Left ventricle myocardium inferior (tissue), 1 donor: ENCODE data around the gene IGF2R. TPM values are rescaled to one million over a fixed set of nuclear protein-coding genes. Genes with fewer than 3 reads are reported as not detected.

ENCODE experiments used
- DNase-seq: peaks from one replicate; pipeline ENCODE4 v3.0.0-alpha.2; 2020
- H3K27ac ChIP-seq: fragments of 200-600 bp; replicated peaks from 2 replicates; pipeline ENCODE4 v1.8.0; 2021
- H3K27me3 ChIP-seq: fragments of 200-600 bp; 2 replicates; pipeline ENCODE4 v1.8.0; 2021; ENCODE audit warnings: low read depth
- H3K36me3 ChIP-seq: fragments of 200-600 bp; 2 replicates; pipeline ENCODE4 v1.8.0; 2021
- H3K4me1 ChIP-seq: fragments of 200-600 bp; 2 replicates; pipeline ENCODE4 v1.8.0; 2021
- H3K4me3 ChIP-seq: fragments of 200-600 bp; 2 replicates; pipeline ENCODE4 v1.8.0; 2021; ENCODE audit warnings: mild to moderate bottlenecking, moderate library complexity
- H3K9me3 ChIP-seq: fragments of 200-600 bp; replicated peaks from 2 replicates; pipeline ENCODE4 v1.8.0; 2021
- CTCF ChIP-seq: fragments of 200-600 bp; IDR thresholded peaks from 2 replicates; pipeline ENCODE4 v1.8.0; 2021; ENCODE audit warnings: antibody characterized with exemption, mild to moderate bottlenecking, borderline replicate concordance
- intact Hi-C: fragments of 100-400 bp; cut with micrococcal nuclease; formaldehyde crosslinking; loops from one replicate; pipeline ENCODE4 v1.11.0; 2022
- total RNA-seq: library from RNA; stranded (reverse); fragmentation: NEBNext Ultra II Directional; extraction: Animal tissue kit (Norgen Biotek cat#: 25700); gene quantifications from one replicate; pipeline ENCODE4 v1.2.1, GENCODE V29; 2021
- donor health status: DM: no; HTN: yes; CAD: no; lungs with severe emphysema.

The IGF2R gene
- total RNA-seq, 1 donor from 2014 or later, result 66.8 TPM

GRCh38 chr6:160031442-160031841 lies 62.6 kb downstream of the IGF2R start:
- DNase-seq, result no peak
- Histone ChIP-seq H3K4me1 (peaks cover 43% of the 10 kb centered on the region), H3K4me3 (no peak overlapping the region), H3K9me3 (no peaks in the 10 kb centered on the region), H3K27ac (peak overlapping the region; percentile 81), H3K36me3 (peaks cover 68% of the 10 kb centered on the region), H3K27me3 (no peaks in the 10 kb centered on the region)
- intact Hi-C loops, result loop anchor here (10.0 kb wide), 1 partner anchor 47 kb away; no protein-coding TSS in a partner anchor
- TF ChIP-seq CTCF, result no peak

GRCh38 chr6:160031871-160032270 lies 63.0 kb downstream of the IGF2R start:
- H3K27ac ChIP-seq, result peak overlapping the region; percentile 81
- H3K27me3 ChIP-seq, result no peaks in the 10 kb centered on the region
- no peak for DNase-seq
- H3K36me3 ChIP-seq, result peaks cover 64% of the 10 kb centered on the region
- intact Hi-C loops, result loop anchor here (10.0 kb wide), 1 partner anchor 47 kb away; no protein-coding TSS in a partner anchor
- no peaks in the 10 kb centered on the region for H3K9me3 ChIP-seq
- no peak for TF ChIP-seq CTCF
- H3K4me1 ChIP-seq, result peaks cover 46% of the 10 kb centered on the region
- H3K4me3 ChIP-seq, result no peak overlapping the region

GRCh38 chr6:160032538-160032937 lies 63.7 kb downstream of the IGF2R start:
- Histone ChIP-seq H3K4me3 (no peak overlapping the region), H3K9me3 (no peaks in the 10 kb centered on the region), H3K36me3 (peaks cover 57% of the 10 kb centered on the region), H3K4me1 (peaks cover 52% of the 10 kb centered on the region), H3K27ac (no peak overlapping the region), H3K27me3 (no peaks in the 10 kb centered on the region)
- TF ChIP-seq CTCF, result no peak
- no peak for DNase-seq
- intact Hi-C loops, result loop anchor here (10.0 kb wide), 1 partner anchor 48 kb away; no protein-coding TSS in a partner anchor

- Histone ChIP-seq H3K4me1 (peaks cover 59% of the 10 kb centered on the region), H3K27ac (peak overlapping the region; percentile 65), H3K9me3 (no peaks in the 10 kb centered on the region), H3K27me3 (no peaks in the 10 kb centered on the region), H3K36me3 (peaks cover 47% of the 10 kb centered on the region), H3K4me3 (no peak overlapping the region)
- intact Hi-C loops, result loop anchor here (10.0 kb wide), 1 partner anchor 49 kb away; no protein-coding TSS in a partner anchor
- TF ChIP-seq CTCF, result no peak
- no peak for DNase-seq
Measured at GRCh38 chr6:160034036-160034930, 65.4 kb downstream of the IGF2R start.

GRCh38 chr6:160035241-160035640 lies 66.4 kb downstream of the IGF2R start:
- intact Hi-C loops, result loop anchor here (10.0 kb wide), 1 partner anchor 50 kb away; no protein-coding TSS in a partner anchor
- TF ChIP-seq CTCF, result no peak
- H3K4me1 ChIP-seq, result peaks cover 51% of the 10 kb centered on the region
- no peaks in the 10 kb centered on the region for H3K9me3 ChIP-seq
- no peak for DNase-seq
- H3K27me3 ChIP-seq, result no peaks in the 10 kb centered on the region
- H3K36me3 ChIP-seq, result peaks cover 49% of the 10 kb centered on the region
- H3K27ac ChIP-seq, result peak overlapping the region; percentile 65
- H3K4me3 ChIP-seq, result no peak overlapping the region
